ENCODE measurements around the gene VTI1B.

- TF ChIP-seq CTCF (optimal IDR thresholded peaks at IDR 0.05 in 1 of 3, IDR thresholded peaks at IDR 0.05 in 1 of 3, conservative IDR thresholded peaks at IDR 0.05 in 1 of 3; ENCODE audit: extremely low read depth in 1 of 3, insufficient read depth in 2 of 3, low read length in 3 of 3) = peak in 2 of 3 experiments; percentile 18 to 27
- TF ChIP-seq EZH2 (IDR thresholded peaks at IDR 0.05; ENCODE audit: low read length) = no peak
Observed at GRCh38 chr14:67674139-67674479, 323 bp downstream of the VTI1B start.

Measured in keratinocyte (primary cell).